Uterus (tissue), 4 donors: ENCODE results near the gene PDE4D. TPM values are rescaled to one million over a fixed set of nuclear protein-coding genes. Genes with fewer than 3 reads are reported as not detected.

Source experiments
- DNase-seq, 2 donors: peaks; one replicate each; pipeline ENCODE4 v3.0.0-alpha.2; 2019 to 2020
- H3K27ac ChIP-seq, 2 donors: fragments of 200-600 bp; sonication (generic); 1 replicate in 1 of 2; 2 replicates in 1 of 2; pipeline ENCODE4 v1.5.1; 2016 to 2018
- H3K27me3 ChIP-seq, 2 donors: fragments of 200-600 bp; sonication (generic); one replicate each; pipeline ENCODE4 v1.5.1; 2018 to 2019; ENCODE audit warnings: control low read depth in 1 of 2
- H3K36me3 ChIP-seq, 2 donors: fragments of 200-600 bp; sonication (generic); one replicate each; pipeline ENCODE4 v1.5.1; 2019; ENCODE audit warnings: control low read depth in 1 of 2
- H3K4me1 ChIP-seq, 2 donors: fragments of 200-600 bp; sonication (generic); one replicate each; pipeline ENCODE4 v1.5.1; 2018 to 2019; ENCODE audit warnings: control low read depth in 1 of 2
- H3K4me3 ChIP-seq, 2 donors: fragments of 200-600 bp; sonication (generic); 1 replicate in 1 of 2; 2 replicates in 1 of 2; pipeline ENCODE4 v1.5.1; 2018 to 2019; ENCODE audit warnings: mild to moderate bottlenecking in 1 of 2
- H3K9me3 ChIP-seq, 2 donors: fragments of 200-600 bp; sonication (generic); one replicate each; pipeline ENCODE4 v1.5.1; 2019; ENCODE audit warnings: control low read depth in 1 of 2
- POLR2A ChIP-seq, 2 donors: fragments of 450-650 bp; IDR thresholded peaks; one replicate each; pipeline ENCODE4 v1.6.1; 2016; ENCODE audit warnings: antibody characterized with exemption in 2 of 2, mild to moderate bottlenecking in 1 of 2, moderate library complexity in 1 of 2
- intact Hi-C: fragments of 100-400 bp; cut with DNase I; formaldehyde crosslinking; loops from one replicate; pipeline ENCODE4 v1.15.1; 2023; ENCODE audit warnings: low total_unique reads
- total RNA-seq, 4 donors: library from RNA; depleted of rRNA in 3 of 4; stranded (reverse); fragments of >200 nt in 3 of 4; gene quantifications; one replicate each; pipeline versions ENCODE4 v1.1.0 to v1.2.4, GENCODE V29; 2014 to 2023
- TF ChIP-seq, protein P1 (sequence below), 4 experiments: fragments of 200-600 bp in 2 of 4; fragments of 450-650 bp in 2 of 4; sonication (generic) in 2 of 4; IDR thresholded peaks; one replicate each; pipeline ENCODE4 v1.5.1; 2016 to 2019; ENCODE audit warnings: antibody characterized with exemption in 4 of 4, mild to moderate bottlenecking in 2 of 4, moderate library complexity in 1 of 4
- donor health status: DM: yes; HTN: yes; CAD: no.

PDE4D gene
- total RNA-seq, 4 donors from 2014 or later, result 27.1 to 77.0 (median 45.8) TPM

DNA sequence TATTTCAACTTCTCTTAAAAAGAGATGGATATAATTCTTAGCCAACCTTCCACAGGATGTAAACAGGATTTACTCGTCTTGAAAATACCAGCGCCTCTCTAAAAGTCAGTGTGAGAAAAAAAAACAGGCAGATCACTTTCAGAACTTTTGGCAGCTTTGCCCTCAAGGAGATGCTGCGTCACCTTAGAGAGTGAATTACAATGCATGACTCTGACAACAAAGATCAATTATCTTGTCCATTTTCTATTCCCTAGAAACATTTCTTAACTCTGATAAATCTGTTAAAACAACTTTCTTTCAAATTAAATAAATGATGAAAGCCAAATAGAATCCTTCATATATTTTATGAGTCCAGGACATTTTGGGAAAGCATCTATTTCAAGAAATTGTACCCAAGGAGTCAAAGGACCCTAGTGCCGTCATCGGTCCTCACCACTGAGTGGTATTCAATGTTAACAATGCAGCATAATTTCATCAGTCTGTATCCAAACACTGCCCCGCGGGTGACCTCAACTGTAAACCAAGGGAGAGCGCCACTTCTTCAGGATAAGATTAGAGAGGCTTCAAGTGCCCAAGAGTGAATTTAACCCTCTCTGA is 536.0 kb downstream of the PDE4D start:
- peak overlapping the region; percentile 61 to 64 for H3K27ac ChIP-seq
- TF ChIP-seq, protein P1, sequence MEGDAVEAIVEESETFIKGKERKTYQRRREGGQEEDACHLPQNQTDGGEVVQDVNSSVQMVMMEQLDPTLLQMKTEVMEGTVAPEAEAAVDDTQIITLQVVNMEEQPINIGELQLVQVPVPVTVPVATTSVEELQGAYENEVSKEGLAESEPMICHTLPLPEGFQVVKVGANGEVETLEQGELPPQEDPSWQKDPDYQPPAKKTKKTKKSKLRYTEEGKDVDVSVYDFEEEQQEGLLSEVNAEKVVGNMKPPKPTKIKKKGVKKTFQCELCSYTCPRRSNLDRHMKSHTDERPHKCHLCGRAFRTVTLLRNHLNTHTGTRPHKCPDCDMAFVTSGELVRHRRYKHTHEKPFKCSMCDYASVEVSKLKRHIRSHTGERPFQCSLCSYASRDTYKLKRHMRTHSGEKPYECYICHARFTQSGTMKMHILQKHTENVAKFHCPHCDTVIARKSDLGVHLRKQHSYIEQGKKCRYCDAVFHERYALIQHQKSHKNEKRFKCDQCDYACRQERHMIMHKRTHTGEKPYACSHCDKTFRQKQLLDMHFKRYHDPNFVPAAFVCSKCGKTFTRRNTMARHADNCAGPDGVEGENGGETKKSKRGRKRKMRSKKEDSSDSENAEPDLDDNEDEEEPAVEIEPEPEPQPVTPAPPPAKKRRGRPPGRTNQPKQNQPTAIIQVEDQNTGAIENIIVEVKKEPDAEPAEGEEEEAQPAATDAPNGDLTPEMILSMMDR (IDR thresholded peaks at IDR 0.05), result no peak
- TF ChIP-seq POLR2A (IDR thresholded peaks at IDR 0.05), result no peak
- H3K4me1 ChIP-seq, result no peaks in the 10 kb centered on the region
- H3K36me3 ChIP-seq, result no peaks in the 10 kb centered on the region
- H3K27me3 ChIP-seq, result no peaks in the 10 kb centered on the region
- no peak overlapping the region for H3K4me3 ChIP-seq
- H3K9me3 ChIP-seq, result no peaks in the 10 kb centered on the region
- intact Hi-C loops, result no loop called here
- no peak for DNase-seq

DNA sequence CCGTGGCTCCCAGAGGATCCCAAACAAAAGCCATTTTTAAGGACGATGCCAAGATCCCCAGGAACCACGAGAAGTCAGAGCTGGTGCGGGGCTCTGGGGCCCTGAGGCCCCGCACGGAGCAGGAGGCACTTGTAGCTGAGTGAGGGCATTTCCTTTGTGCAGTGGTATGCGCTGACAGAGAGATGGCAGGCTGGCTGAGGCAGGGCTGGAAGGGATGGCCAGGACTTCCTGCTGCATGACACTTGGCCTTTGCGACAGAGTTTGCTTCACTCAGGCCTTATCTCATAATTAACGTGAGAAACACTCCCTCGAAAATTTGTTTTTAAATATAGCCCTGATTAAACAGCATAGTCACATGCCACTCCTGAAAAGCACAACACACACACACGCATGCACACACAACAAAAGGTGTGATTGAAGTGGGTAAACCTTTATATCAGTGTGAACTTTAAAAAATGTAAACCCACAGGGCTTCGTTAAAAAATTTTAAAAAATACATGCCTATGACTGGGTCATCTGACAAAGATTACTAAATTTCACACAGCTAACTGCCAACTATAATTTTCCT is 536.6 kb downstream of the PDE4D start:
- DNase-seq, result no peak
- TF ChIP-seq, protein P1 (IDR thresholded peaks at IDR 0.05), result no peak
- no peak for TF ChIP-seq POLR2A (IDR thresholded peaks at IDR 0.05)
- no peak overlapping the region for H3K4me3 ChIP-seq
- intact Hi-C loops, result no loop called here
- H3K27ac ChIP-seq, result peak overlapping the region; percentile 61 to 64
- H3K9me3 ChIP-seq, result no peaks in the 10 kb centered on the region
- H3K4me1 ChIP-seq, result no peaks in the 10 kb centered on the region
- no peaks in the 10 kb centered on the region for H3K27me3 ChIP-seq
- H3K36me3 ChIP-seq, result no peaks in the 10 kb centered on the region

DNA sequence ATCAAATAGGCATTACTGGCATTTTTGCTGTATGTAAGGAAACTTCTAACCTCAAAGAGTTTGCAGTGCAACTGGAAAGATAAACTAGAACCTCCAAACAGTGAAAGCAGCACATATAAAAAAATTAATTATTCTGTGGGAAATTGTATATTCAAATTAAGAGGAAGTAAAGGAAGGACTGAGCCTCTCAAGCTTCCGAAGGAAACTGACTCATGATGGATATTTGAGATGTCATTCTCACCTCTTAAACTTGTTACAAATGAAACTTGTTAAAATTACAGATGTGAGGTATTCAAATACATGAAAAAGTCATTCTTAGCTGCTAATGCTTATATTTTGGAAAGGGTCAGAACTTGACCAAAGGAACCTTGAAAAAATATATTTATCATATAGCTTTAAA is 538.7 kb downstream of the PDE4D start:
- no peak for DNase-seq
- H3K4me3 ChIP-seq, result no peak overlapping the region
- TF ChIP-seq POLR2A (IDR thresholded peaks at IDR 0.05), result no peak
- TF ChIP-seq, protein P1 (IDR thresholded peaks at IDR 0.05), result no peak
- no peaks in the 10 kb centered on the region for H3K27me3 ChIP-seq
- H3K27ac ChIP-seq, result no peak overlapping the region
- H3K9me3 ChIP-seq, result no peaks in the 10 kb centered on the region
- no peaks in the 10 kb centered on the region for H3K36me3 ChIP-seq
- H3K4me1 ChIP-seq, result no peaks in the 10 kb centered on the region
- intact Hi-C loops, result no loop called here

DNA sequence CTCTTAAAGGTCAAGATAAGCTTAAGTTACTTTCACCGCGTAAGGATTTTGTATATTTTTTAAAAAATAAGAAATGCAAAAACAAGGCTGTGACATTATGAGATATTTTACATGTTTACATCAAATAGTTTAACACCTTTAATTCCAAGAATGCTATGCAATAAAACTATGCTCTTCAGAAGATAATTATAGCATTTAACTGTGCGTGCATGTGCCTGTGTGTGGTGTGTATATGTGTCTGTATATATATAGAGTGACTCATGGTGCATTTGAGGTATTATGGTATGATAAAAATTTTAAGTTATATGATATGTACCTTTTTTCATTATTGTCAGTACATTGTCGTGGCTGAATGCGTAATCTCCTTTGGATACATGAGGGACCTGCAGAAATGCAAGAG is 539.3 kb downstream of the PDE4D start:
- Histone ChIP-seq H3K4me1 (no peaks in the 10 kb centered on the region), H3K4me3 (no peak overlapping the region), H3K9me3 (no peaks in the 10 kb centered on the region), H3K27me3 (no peaks in the 10 kb centered on the region), H3K36me3 (no peaks in the 10 kb centered on the region), H3K27ac (no peak overlapping the region)
- TF ChIP-seq POLR2A (IDR thresholded peaks at IDR 0.05), result no peak
- TF ChIP-seq, protein P1 (IDR thresholded peaks at IDR 0.05), result no peak
- DNase-seq, result no peak
- intact Hi-C loops, result no loop called here

DNA sequence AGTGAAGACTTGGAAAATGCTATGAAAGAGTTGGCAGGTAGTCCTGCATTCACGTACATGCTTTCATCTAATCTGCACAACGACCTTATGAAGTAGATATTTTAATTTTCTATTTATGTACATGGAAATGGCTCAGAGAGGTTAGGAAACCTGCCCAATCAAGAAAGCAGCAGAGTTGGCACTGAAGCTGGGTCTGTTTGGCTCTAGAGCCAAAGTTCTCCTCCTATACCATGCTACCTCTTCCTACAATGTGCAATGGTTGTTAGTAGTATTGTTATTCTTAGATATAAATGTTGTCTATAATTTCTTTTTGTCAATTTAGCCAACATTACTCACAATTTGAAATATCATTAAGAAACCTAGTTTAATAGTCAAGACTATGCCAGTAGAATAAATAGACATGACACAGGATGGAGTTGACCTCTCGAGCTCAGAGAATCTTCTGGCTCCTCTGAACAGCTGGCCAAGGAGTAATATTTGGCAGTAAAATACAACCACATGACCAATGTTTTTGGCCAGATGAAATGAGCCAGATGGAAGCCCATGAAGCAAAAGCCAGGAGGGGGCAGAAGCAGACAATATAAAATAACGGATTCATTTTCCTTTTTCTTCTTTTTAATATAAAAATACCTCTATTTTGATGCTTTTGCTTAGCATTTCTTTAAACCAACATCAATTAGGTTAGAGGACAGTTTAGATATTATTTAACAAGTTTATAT is 542.3 kb downstream of the PDE4D start:
- Histone ChIP-seq H3K9me3 (no peaks in the 10 kb centered on the region), H3K36me3 (no peaks in the 10 kb centered on the region), H3K4me1 (no peaks in the 10 kb centered on the region), H3K27ac (peak overlapping the region; percentile 60 to 77), H3K27me3 (no peaks in the 10 kb centered on the region), H3K4me3 (no peak overlapping the region)
- TF ChIP-seq, protein P1 (IDR thresholded peaks at IDR 0.05), result peak in 3 of 4 experiments; percentile 12 to 46 (median 39)
- no peak for TF ChIP-seq POLR2A (IDR thresholded peaks at IDR 0.05)
- peak; percentile 27 to 45 for DNase-seq
- intact Hi-C loops, result no loop called here
